IMR-90 (cell line): ENCODE measurements around the gene TSEN54.

Experiments
- CEBPB ChIP-seq: IDR thresholded peaks from 2 replicates; pipeline ENCODE4 v1.6.1; 2012; ENCODE audit warnings: low read depth, low read length, improper control_type of control experiment
- FOS ChIP-seq: fragments of 150-350 bp; IDR thresholded peaks from 2 replicates; pipeline ENCODE4 v1.6.1; 2016; ENCODE audit warnings: low read depth, low read length
- MAFK ChIP-seq: IDR thresholded peaks from 2 replicates; pipeline ENCODE4 v1.6.1; 2012; ENCODE audit warnings: low read depth, low read length, improper control_type of control experiment
- POLR2A ChIP-seq: IDR thresholded peaks from 2 replicates; pipeline ENCODE4 v1.6.1; 2012; ENCODE audit warnings: mild to moderate bottlenecking, low read depth, low read length
- RAD21 ChIP-seq: IDR thresholded peaks from 2 replicates; pipeline ENCODE4 v1.6.1; 2012; ENCODE audit warnings: low read length, improper control_type of control experiment
- RCOR1 ChIP-seq: IDR thresholded peaks from 2 replicates; pipeline ENCODE4 v1.6.1; 2012; ENCODE audit warnings: mild to moderate bottlenecking, low read length, improper control_type of control experiment; ENCODE audit not compliant: insufficient replicate concordance
- RFX5 ChIP-seq: IDR thresholded peaks from 2 replicates; pipeline ENCODE4 v1.8.0; 2012; ENCODE audit warnings: low read depth, mild to moderate bottlenecking, low read length, moderate library complexity
- TF ChIP-seq, protein P1 (sequence below): conservative IDR thresholded peaks from 2 replicates; pipeline ENCODE4 v1.5.1; 2012; ENCODE audit warnings: mild to moderate bottlenecking, low read depth, low read length, improper control_type of control experiment
- TF ChIP-seq, protein P2 (sequence below): fragments of 150-350 bp; IDR thresholded peaks from 2 replicates; pipeline ENCODE4 v1.6.1; 2017; ENCODE audit warnings: mild to moderate bottlenecking, antibody characterized with exemption, low read length, low read depth

DNA sequence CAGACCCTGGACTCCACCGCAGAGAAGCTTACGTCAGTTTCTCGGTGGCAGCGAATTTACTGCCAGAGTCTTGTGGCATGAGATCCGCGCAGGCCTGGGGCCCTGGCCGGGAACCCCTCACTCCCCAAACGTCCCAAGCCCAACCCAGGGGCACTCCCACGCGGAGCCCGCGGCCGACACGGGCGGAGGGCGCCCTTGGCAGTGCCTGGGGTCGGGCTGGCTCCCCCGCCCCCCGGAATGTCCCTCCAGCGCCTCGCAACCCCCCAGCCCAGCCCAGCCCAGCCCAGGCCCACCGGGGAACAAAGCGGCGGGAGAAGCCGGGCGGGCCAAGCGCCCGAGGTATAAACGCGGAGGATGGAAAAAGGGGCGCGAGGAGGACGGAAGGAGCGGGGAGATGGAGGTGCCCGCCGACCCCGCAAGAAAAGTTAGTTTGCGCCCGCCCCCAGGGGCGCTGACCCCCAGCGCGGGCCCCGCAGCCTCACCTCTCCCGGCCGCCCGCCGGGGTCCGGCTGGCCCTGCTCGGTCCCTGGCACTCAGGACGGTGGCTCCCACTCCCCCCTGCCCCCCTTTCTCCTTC lies 1.3 kb upstream of the TSEN54 start:
- TF ChIP-seq, protein P1, sequence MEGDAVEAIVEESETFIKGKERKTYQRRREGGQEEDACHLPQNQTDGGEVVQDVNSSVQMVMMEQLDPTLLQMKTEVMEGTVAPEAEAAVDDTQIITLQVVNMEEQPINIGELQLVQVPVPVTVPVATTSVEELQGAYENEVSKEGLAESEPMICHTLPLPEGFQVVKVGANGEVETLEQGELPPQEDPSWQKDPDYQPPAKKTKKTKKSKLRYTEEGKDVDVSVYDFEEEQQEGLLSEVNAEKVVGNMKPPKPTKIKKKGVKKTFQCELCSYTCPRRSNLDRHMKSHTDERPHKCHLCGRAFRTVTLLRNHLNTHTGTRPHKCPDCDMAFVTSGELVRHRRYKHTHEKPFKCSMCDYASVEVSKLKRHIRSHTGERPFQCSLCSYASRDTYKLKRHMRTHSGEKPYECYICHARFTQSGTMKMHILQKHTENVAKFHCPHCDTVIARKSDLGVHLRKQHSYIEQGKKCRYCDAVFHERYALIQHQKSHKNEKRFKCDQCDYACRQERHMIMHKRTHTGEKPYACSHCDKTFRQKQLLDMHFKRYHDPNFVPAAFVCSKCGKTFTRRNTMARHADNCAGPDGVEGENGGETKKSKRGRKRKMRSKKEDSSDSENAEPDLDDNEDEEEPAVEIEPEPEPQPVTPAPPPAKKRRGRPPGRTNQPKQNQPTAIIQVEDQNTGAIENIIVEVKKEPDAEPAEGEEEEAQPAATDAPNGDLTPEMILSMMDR = no peak
- TF ChIP-seq FOS = no peak
- TF ChIP-seq POLR2A = no peak
- no peak for TF ChIP-seq RAD21
- no peak for TF ChIP-seq CEBPB
- no peak for TF ChIP-seq RCOR1
- TF ChIP-seq RFX5 = no peak
- TF ChIP-seq, protein P2, sequence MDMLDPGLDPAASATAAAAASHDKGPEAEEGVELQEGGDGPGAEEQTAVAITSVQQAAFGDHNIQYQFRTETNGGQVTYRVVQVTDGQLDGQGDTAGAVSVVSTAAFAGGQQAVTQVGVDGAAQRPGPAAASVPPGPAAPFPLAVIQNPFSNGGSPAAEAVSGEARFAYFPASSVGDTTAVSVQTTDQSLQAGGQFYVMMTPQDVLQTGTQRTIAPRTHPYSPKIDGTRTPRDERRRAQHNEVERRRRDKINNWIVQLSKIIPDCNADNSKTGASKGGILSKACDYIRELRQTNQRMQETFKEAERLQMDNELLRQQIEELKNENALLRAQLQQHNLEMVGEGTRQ = no peak
- no peak for TF ChIP-seq MAFK
